HG03064 (cell line): ENCODE data around the gene CAMTA1.
"Not testable (repeated sequence)": the region's sequence is repeated elsewhere in the genome, so short reads cannot be mapped to it uniquely, and the experiment has no call there.

Source experiments
- ATAC-seq: cut with Tn5 transposase; IDR thresholded peaks from one replicate; pipeline ENCODE4 v1.9.1; 2021; ENCODE audit warnings: low read depth; ENCODE audit not compliant: unreplicated experiment

The CAMTA1 gene

GRCh38 chr1:7781923-7782495 lies 996.8 kb downstream of the CAMTA1 start:
- ATAC-seq = no peak

DNA sequence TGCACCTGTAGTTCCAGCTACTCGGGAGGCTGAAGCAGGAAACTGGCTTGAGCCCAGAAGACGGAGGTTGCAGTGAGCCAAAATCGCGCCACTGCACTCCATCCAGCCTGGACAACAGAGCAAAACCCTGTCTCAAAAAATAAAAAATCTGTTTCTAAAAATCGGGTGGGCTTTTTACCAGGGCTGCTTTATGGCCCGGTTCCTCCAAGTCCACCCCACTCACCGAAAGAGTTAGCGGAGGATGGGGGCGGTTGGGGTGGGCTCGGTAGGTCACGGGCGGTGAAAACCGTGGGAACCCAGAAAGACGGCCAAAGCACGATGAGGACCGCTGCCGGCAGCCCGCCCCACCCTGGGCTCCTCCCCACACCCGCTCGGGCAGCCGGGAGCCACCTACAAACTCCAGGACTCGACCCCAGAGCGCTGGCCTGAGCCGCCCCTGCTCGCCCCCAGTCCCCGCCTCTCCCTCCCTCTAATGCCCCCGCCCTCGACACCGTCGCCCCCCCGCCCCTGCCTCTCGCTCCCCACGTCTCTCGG lies 998.0 kb downstream of the CAMTA1 start:
- no peak for ATAC-seq

DNA sequence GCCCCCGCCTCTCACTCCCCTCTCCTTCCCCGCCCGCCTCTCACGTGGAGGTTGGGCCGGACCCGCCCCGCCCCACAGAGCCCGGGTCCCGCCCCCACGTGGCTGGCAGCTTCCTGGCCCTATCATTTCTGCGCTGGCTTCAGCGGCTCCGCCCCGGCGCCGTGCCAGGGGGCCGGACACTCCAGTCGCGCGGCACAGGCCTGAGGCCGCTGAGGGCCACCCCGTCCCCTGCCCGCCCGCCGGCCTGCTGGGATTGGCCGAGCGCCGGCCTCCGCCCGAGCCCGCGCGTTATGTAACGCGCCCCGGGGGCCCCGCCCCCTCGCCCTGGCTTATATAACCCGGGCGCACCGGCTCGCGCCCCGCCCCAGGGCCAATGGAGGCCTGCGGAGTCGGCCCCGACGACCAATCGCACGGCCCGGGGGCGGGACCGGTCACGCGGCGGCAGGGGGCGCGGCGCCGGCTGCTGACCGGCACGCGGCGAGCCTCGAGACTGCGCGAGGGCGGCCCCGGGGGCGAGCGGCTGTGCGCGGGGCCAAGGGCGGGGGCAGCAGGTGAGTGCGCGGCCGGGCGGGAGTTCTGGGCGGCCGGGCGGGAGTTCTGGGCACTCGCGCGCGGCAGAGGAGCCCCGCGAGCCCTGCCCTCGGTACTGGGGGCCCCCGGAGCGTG lies 998.7 kb downstream of the CAMTA1 start, which contains the start of gene PER3:
TSS of gene PER3 (plus strand) at position 466 of the 666 bp plus-strand sequence. CDS start 587 bp downstream, outside the sequence.
- peak; percentile 85 for ATAC-seq

- ATAC-seq = no peak
Measured at GRCh38 chr1:7784492-7785071, 999.3 kb downstream of the CAMTA1 start.

DNA sequence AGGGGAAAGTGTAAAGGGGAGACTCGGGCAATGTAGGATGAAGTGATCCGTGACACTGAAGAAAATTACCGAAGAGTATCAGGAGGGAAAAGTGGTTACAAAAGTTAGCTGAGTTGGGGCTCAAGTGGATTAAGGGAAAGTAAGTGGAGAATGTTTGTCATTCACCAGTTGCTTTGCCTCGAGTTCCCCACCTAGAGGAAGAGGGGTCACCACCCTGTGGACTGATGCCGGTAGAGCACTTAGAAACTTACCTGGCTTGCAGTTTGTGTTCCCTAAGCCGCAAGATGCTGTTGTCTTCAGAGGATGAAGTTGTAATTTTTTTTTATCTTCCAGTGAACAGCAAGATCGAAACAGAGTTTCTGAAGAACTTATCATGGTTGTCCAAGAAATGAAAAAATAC lies 999.9 kb downstream of the CAMTA1 start:
- ATAC-seq = no peak

- no peak for ATAC-seq
Measured at GRCh38 chr1:7786795-7787194, 1001.5 kb downstream of the CAMTA1 start.

DNA sequence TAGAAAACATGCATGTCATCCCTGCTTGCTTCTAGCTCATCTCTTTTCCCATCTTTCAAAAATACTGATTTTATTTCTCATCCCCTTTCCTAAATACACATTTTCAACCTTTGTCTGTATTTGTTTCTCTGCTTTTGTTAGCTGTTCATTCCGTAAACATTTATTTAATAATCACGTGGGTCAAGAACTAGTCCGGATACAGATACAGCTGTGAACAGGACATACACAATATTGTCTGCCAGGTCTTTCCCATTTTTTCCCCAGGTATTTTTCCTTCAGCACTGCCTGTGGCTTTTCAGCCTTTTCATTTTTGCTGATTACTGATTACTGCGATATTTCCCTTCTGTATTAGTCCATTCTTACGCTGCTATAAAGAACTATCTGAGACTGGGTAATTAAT lies 1004.6 kb downstream of the CAMTA1 start:
- no peak for ATAC-seq

- ATAC-seq = not testable (repeated sequence)
Measured at GRCh38 chr1:7791027-7791426, 1005.8 kb downstream of the CAMTA1 start.

DNA sequence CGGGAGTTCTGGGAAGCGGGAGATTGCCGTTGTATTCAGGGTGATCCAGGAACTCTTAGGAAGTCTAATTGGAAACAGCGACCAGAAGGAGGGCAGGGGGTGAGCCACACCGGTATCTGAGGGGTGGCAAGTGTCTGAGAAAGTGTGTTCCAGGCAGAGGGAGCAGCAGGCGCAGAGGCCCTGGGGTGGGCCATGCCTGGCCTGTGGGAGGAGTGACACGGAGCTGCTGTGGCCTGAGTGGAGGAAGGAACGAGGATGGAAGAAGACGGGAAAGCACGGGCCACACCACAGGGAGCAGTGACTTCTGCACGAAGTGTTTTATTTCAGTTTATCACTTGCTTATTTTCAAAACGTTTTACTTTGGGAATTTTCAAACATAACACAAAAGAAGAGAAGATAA lies 1010.2 kb downstream of the CAMTA1 start:
- no peak for ATAC-seq

DNA sequence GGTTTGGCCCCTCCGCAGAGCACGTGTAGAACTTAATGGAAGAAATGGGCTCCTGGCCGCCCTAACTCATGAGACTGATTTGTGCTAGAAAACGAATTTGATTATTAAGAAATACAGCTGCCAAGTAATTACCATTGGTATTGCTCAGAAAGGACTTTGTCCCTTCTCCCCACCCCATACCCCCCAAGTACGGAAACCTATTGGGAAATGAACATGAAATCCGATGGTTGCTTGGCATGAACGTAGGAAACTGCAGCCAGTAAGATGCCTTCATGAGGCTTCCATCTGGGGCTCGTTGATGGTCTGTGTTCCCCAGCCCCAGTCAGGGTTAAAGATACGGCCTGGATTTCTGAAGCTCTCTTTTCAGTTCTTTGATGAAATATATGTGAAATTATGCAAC lies 1020.2 kb downstream of the CAMTA1 start:
- no peak for ATAC-seq

DNA sequence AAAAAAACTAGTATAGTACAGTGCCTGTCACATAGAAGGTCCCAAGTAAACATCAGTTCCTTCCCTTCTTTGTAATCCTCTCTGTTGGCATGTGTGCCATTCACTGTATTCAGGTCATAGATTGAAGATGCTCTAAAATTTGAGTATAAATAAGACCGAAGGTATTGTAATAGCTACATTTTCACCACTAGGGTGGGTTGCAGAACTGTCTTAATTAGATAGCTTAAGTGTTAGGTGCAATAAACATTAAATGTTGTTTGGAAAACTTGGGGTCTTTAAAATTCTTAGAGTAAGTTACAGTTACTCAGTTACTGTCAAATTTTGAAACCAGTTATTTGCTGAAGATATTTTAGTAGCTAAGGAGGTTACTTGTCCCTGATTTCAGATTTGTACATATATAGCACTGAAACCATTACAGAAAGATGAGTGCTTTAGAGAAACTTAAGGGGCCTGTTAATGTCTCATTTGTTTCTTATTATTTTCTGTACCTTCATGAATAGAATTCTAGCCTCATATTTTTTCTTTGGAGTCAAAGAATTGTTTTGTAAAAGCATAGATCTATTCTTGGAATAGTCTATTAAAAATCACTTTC lies 1023.1 kb downstream of the CAMTA1 start:
- ATAC-seq = no peak

DNA sequence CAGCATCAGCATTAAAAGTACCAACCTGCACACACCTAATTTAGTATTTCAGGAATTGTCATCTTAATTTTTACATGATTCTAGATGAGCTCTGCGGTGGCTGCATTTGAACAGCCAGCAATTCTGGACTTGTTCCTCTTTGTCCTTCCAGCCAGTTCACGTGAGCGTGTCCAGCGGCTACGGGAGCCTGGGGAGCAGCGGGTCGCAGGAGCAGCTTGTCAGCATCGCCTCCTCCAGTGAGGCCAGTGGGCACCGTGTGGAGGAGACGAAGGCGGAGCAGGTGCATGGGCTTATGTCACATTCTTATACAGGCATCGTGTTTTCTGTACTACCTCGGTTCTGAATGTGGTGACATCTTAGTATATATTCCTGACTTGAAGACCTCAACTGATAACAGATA lies 1024.5 kb downstream of the CAMTA1 start:
- ATAC-seq = no peak

GRCh38 chr1:7810395-7810794 lies 1025.1 kb downstream of the CAMTA1 start:
- no peak for ATAC-seq

- no peak for ATAC-seq
Measured at GRCh38 chr1:7811476-7811875, 1026.2 kb downstream of the CAMTA1 start.

GRCh38 chr1:7813677-7814373 lies 1028.6 kb downstream of the CAMTA1 start:
- ATAC-seq = no peak
